Ramos (cell line): Measurements from ENCODE around the gene TBXAS1.

Experiments
- in situ Hi-C: fragments of 300-500 bp; cut with MboI; formaldehyde crosslinking; loops from one replicate; pipeline ENCODE4 v1.14.3; 2022; ENCODE audit warnings: low sequenced_read_pairs; ENCODE audit not compliant: unreplicated experiment

TBXAS1 gene

GRCh38 chr7:139852482-139852845 lies 23.4 kb downstream of the TBXAS1 start:
- in situ Hi-C loops, result no loop called here

GRCh38 chr7:139853506-139854123 lies 24.6 kb downstream of the TBXAS1 start:
- in situ Hi-C loops, result no loop called here

GRCh38 chr7:139854124-139854511 lies 25.1 kb downstream of the TBXAS1 start:
- in situ Hi-C loops, result no loop called here

- in situ Hi-C loops, result no loop called here
Measured at GRCh38 chr7:139854803-139855497, 25.9 kb downstream of the TBXAS1 start.

GRCh38 chr7:139855498-139856270 lies 26.6 kb downstream of the TBXAS1 start:
- in situ Hi-C loops, result no loop called here

GRCh38 chr7:139857791-139858190 lies 28.7 kb downstream of the TBXAS1 start:
- in situ Hi-C loops, result no loop called here

GRCh38 chr7:139860090-139860775 lies 31.2 kb downstream of the TBXAS1 start:
- in situ Hi-C loops, result no loop called here

- in situ Hi-C loops, result no loop called here
Measured at GRCh38 chr7:139861803-139862202, 32.7 kb downstream of the TBXAS1 start.

GRCh38 chr7:139866047-139866837 lies 37.2 kb downstream of the TBXAS1 start:
- in situ Hi-C loops, result no loop called here

GRCh38 chr7:139867847-139868246 lies 38.8 kb downstream of the TBXAS1 start:
- in situ Hi-C loops, result no loop called here

GRCh38 chr7:139869886-139870285 lies 40.8 kb downstream of the TBXAS1 start:
- in situ Hi-C loops, result no loop called here

GRCh38 chr7:139870380-139870779 lies 41.3 kb downstream of the TBXAS1 start:
- in situ Hi-C loops, result no loop called here

- in situ Hi-C loops, result no loop called here
Measured at GRCh38 chr7:139871331-139871730, 42.3 kb downstream of the TBXAS1 start.

- in situ Hi-C loops, result no loop called here
Measured at GRCh38 chr7:139871820-139872219, 42.8 kb downstream of the TBXAS1 start.

GRCh38 chr7:139873593-139874301 lies 44.7 kb downstream of the TBXAS1 start:
- in situ Hi-C loops, result no loop called here

GRCh38 chr7:139874302-139874629 lies 45.2 kb downstream of the TBXAS1 start:
- in situ Hi-C loops, result no loop called here

GRCh38 chr7:139875821-139876241 lies 46.8 kb downstream of the TBXAS1 start:
- in situ Hi-C loops, result no loop called here

GRCh38 chr7:139876622-139877283 lies 47.7 kb downstream of the TBXAS1 start:
- in situ Hi-C loops, result no loop called here

GRCh38 chr7:139883814-139884213 lies 54.8 kb downstream of the TBXAS1 start:
- in situ Hi-C loops, result no loop called here
